Endothelial cell of umbilical vein (primary cell): Measurements from ENCODE around the gene MYO16.

Experiments used
- CTCF ChIP-seq, 2 donors: IDR thresholded peaks; 1 replicate in 1 of 2; 2 replicates in 1 of 2; pipeline ENCODE4 v1.5.1; 2011; ENCODE audit warnings: low read length in 2 of 2, mild to moderate bottlenecking in 2 of 2, moderate library complexity in 2 of 2, control low read depth in 1 of 2, inconsistent platforms in 1 of 2, low read depth in 1 of 2; ENCODE audit not compliant: insufficient read depth in 1 of 2; ENCODE audit errors: extremely low read depth in 1 of 2
- GATA2 ChIP-seq: IDR thresholded peaks from 2 replicates; pipeline ENCODE4 v1.7.0; 2011; ENCODE audit warnings: low read depth, mild to moderate bottlenecking, moderate library complexity, mixed read lengths, low read length; ENCODE audit not compliant: insufficient read length, insufficient read depth
- POLR2AphosphoS5 ChIP-seq: IDR thresholded peaks from 2 replicates; pipeline ENCODE4 v1.6.1; 2012; ENCODE audit warnings: low read depth, mild to moderate bottlenecking, control low read depth, low read length, moderate library complexity; ENCODE audit not compliant: insufficient read depth

GRCh38 chr13:108677806-108678205, 48.4 kb downstream of the MYO16 start:
- TF ChIP-seq POLR2AphosphoS5 (no peak), GATA2 (no peak), CTCF (IDR thresholded peaks at IDR 0.05; ENCODE audit: extremely low read depth in 1 of 2, insufficient read depth in 1 of 2, low read depth in 1 of 2, low read length in 2 of 2) (no peak)
